ENCODE results near the gene ELMO1. TPM values are rescaled to one million over a fixed set of nuclear protein-coding genes. Genes with fewer than 3 reads are reported as not detected.

The ELMO1 gene
- total RNA-seq, 1 donor from 2014 or later, result 29.4 TPM

DNA sequence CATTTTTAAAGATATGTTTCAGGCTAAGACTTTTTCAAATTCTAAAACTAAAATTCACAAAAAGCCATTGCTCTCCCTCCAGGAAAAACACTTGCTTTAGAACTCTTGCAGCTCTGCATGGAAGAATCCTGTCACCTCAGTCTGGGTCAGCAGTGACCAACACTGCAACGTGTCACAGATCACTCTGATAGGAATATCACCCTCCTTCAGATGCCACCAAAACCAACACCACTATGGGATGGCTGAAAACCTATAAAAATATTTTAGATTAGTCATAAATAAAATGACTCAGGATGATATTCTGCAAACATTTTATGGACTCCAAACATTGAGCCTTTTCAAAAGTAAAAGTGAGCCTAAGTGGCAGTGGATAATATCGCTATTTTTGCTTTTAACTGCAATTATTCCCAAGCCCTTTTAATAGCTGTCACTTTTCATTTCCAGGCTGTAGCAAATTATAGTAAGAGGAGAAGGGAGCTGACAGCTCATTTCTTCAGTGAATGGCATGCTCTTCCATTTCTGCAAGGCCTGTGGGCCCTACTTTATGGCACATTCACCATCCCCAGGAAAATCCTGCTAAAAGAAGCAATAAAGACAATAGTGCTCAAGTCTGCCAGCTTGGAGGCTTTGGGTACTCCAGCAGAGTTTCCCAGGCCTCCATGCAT lies 21.3 kb downstream of the ELMO1 start:
- no peak for TF ChIP-seq CTCF (conservative IDR thresholded peaks at IDR 0.05)
- H3K36me3 Mint-ChIP-seq, result no peaks in the 10 kb centered on the region
- H3K9me3 Mint-ChIP-seq, result no peaks in the 10 kb centered on the region
- no peak for DNase-seq (ENCODE audit: extremely low spot score, unreplicated experiment)
- H3K4me1 Mint-ChIP-seq (ENCODE audit: unreplicated experiment), result no peaks in the 10 kb centered on the region
- no peak overlapping the region for H3K27ac Mint-ChIP-seq
- no peaks in the 10 kb centered on the region for H3K27me3 Mint-ChIP-seq
- H3K4me3 Mint-ChIP-seq, result no peak overlapping the region

- H3K4me1 Mint-ChIP-seq (ENCODE audit: unreplicated experiment), result no peaks in the 10 kb centered on the region
- no peak overlapping the region for H3K4me3 Mint-ChIP-seq
- DNase-seq (ENCODE audit: extremely low spot score, unreplicated experiment), result no peak
- no peaks in the 10 kb centered on the region for H3K9me3 Mint-ChIP-seq
- no peak overlapping the region for H3K27ac Mint-ChIP-seq
- H3K27me3 Mint-ChIP-seq, result no peaks in the 10 kb centered on the region
- no peaks in the 10 kb centered on the region for H3K36me3 Mint-ChIP-seq
- no peak for TF ChIP-seq CTCF (conservative IDR thresholded peaks at IDR 0.05)
Measured at GRCh38 chr7:37425498-37425897, 23.2 kb downstream of the ELMO1 start.

GRCh38 chr7:37424995-37425394 lies 23.7 kb downstream of the ELMO1 start:
- Mint-ChIP-seq H3K4me3 (no peak overlapping the region), H3K27me3 (no peaks in the 10 kb centered on the region), H3K9me3 (no peaks in the 10 kb centered on the region), H3K36me3 (no peaks in the 10 kb centered on the region), H3K4me1 (ENCODE audit: unreplicated experiment) (no peaks in the 10 kb centered on the region), H3K27ac (no peak overlapping the region)
- TF ChIP-seq CTCF (conservative IDR thresholded peaks at IDR 0.05), result no peak
- DNase-seq (ENCODE audit: extremely low spot score, unreplicated experiment), result no peak

DNA sequence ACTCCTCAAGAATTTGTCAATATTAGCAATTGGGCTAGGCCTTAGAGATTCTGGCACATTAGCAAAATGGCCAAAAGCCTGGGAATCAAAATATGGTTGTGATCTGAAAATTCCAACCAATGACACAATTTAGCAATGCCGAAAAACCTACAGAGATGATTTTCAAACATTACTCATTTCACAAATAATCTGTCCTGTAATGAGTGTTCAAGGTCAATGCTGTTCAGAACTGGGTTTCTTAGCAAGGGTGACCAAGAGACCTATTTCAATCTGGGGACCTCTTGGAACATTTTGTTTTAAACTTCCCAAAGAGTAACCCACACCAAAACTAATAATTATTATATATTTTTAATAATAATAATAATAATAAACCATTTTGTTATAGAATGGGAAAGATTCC lies 24.1 kb downstream of the ELMO1 start:
- Mint-ChIP-seq H3K4me3 (no peak overlapping the region), H3K27me3 (no peaks in the 10 kb centered on the region), H3K27ac (no peak overlapping the region), H3K36me3 (no peaks in the 10 kb centered on the region), H3K9me3 (no peaks in the 10 kb centered on the region), H3K4me1 (ENCODE audit: unreplicated experiment) (no peaks in the 10 kb centered on the region)
- no peak for TF ChIP-seq CTCF (conservative IDR thresholded peaks at IDR 0.05)
- DNase-seq (ENCODE audit: extremely low spot score, unreplicated experiment), result no peak

- Mint-ChIP-seq H3K9me3 (no peaks in the 10 kb centered on the region), H3K27me3 (no peaks in the 10 kb centered on the region), H3K4me3 (no peak overlapping the region), H3K36me3 (no peaks in the 10 kb centered on the region), H3K27ac (no peak overlapping the region), H3K4me1 (ENCODE audit: unreplicated experiment) (no peaks in the 10 kb centered on the region)
- no peak for TF ChIP-seq CTCF (conservative IDR thresholded peaks at IDR 0.05)
- DNase-seq (ENCODE audit: extremely low spot score, unreplicated experiment), result no peak
Measured at GRCh38 chr7:37421861-37422500, 26.7 kb downstream of the ELMO1 start.

All from type B pancreatic cell (in vitro differentiated cells).